Measurements from ENCODE around the gene FASTKD2. TPM values are rescaled to one million over a fixed set of nuclear protein-coding genes. Genes with fewer than 3 reads are reported as not detected.

Gene FASTKD2
- total and polyA plus RNA-seq, 8 donors = 7.4 to 53.8 (median 11.9) TPM

DNA sequence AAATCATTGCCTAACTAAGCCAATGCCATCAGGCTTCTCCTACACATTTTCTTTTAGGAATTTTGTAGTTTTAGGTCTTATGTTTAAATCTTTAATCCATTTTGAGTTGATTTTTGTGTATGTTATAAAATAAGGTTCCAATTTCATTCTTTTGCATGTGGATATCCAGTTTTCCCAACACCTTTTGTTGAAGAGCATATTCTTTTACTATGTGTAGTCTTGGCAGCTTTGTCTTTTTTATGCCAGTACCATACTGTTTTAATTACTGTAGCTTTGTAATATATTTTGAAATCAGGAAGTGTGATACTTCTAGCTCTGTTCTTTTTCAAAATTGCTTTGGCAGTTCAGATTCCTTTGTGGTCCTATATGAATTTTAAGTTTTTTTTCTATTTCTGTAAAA is 11.0 kb downstream of the FASTKD2 start:
- Histone ChIP-seq H3K4me1 (peaks cover 0 to 5% (median 0%) of the 10 kb centered on the region in 4 donors), H3K9me3 (peaks cover 0 to 17% (median 5%) of the 10 kb centered on the region in 4 donors), H3K27me3 (no peaks in the 10 kb centered on the region), H3K36me3 (peaks cover 28 to 99% (median 94%) of the 10 kb centered on the region in 4 donors), H3K4me3 (no peak overlapping the region), H3K27ac (no peak overlapping the region)
- DNase-seq = no peak
- TF ChIP-seq EP300 (IDR thresholded peaks at IDR 0.05) = no peak
- TF ChIP-seq POLR2AphosphoS5 (IDR thresholded peaks at IDR 0.05) = no peak
- TF ChIP-seq POLR2A (IDR thresholded peaks at IDR 0.05) = no peak
- TF ChIP-seq CTCF (IDR thresholded peaks at IDR 0.05) = no peak
- intact Hi-C loops (cut with DNase I; ENCODE audit: low total_unique reads) = no loop called here

GRCh38 chr2:206780671-206781070 is 15.3 kb downstream of the FASTKD2 start:
- TF ChIP-seq EP300 (IDR thresholded peaks at IDR 0.05) (no peak), CTCF (IDR thresholded peaks at IDR 0.05) (no peak), POLR2A (IDR thresholded peaks at IDR 0.05) (no peak), POLR2AphosphoS5 (IDR thresholded peaks at IDR 0.05) (no peak)
- Histone ChIP-seq H3K4me1 (no peaks in the 10 kb centered on the region), H3K27ac (no peak overlapping the region), H3K36me3 (peaks cover 38 to 100% (median 93%) of the 10 kb centered on the region in 4 donors), H3K4me3 (no peak overlapping the region), H3K27me3 (no peaks in the 10 kb centered on the region), H3K9me3 (peaks cover 0 to 17% (median 5%) of the 10 kb centered on the region in 4 donors)
- intact Hi-C loops (cut with DNase I; ENCODE audit: low total_unique reads) = no loop called here
- DNase-seq = no peak
- WGBS, 5 donors = 95 to 100% (median 97%) methylated on average over 2 of the region's 2 CpGs

DNA sequence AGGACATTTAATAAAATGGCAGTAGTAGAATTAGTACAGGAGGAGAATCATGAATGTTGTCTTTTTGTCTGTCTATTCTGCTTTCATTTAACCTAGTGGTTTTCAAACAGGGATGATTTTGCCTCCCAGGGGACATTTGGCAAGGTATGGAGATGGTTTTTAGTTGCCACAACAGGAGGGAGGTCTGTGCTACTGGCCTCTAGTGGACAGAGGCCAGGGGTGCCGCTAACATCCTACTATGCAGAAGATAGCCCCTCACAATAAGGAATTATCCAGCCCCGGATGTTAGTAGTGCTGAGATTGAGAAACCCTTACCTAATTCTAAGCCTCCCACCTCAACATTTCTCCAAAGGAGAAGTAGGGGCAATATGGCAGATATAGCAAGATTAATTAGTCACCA is 18.3 kb downstream of the FASTKD2 start:
- 64 to 82% (median 69%) methylated on average over 2 of the region's 2 CpGs for WGBS, 5 donors
- TF ChIP-seq POLR2AphosphoS5 (IDR thresholded peaks at IDR 0.05) (no peak), CTCF (IDR thresholded peaks at IDR 0.05) (peak in 2 of 7 experiments; percentile 13 to 19)
- no peak for DNase-seq
- intact Hi-C loops (cut with DNase I; ENCODE audit: low total_unique reads) = no loop called here
- Histone ChIP-seq H3K9me3 (peaks cover 0 to 9% (median 2%) of the 10 kb centered on the region in 4 donors), H3K4me1 (no peaks in the 10 kb centered on the region), H3K36me3 (peaks cover 55 to 100% (median 95%) of the 10 kb centered on the region in 4 donors), H3K27ac (no peak overlapping the region), H3K4me3 (no peak overlapping the region), H3K27me3 (no peaks in the 10 kb centered on the region)

GRCh38 chr2:206784559-206785353 is 19.4 kb downstream of the FASTKD2 start:
- intact Hi-C loops (cut with DNase I; ENCODE audit: low total_unique reads) = no loop called here
- Histone ChIP-seq H3K36me3 (peaks cover 55 to 100% (median 95%) of the 10 kb centered on the region in 4 donors), H3K9me3 (peaks cover 0 to 9% (median 2%) of the 10 kb centered on the region in 4 donors), H3K27me3 (no peaks in the 10 kb centered on the region), H3K4me1 (no peaks in the 10 kb centered on the region), H3K27ac (no peak overlapping the region), H3K4me3 (no peak overlapping the region)
- TF ChIP-seq POLR2AphosphoS5 (IDR thresholded peaks at IDR 0.05) = no peak
- TF ChIP-seq EP300 (IDR thresholded peaks at IDR 0.05) = no peak
- TF ChIP-seq CTCF (IDR thresholded peaks at IDR 0.05) = no peak
- no peak for TF ChIP-seq POLR2A (IDR thresholded peaks at IDR 0.05)
- WGBS, 5 donors = 86 to 89% (median 88%) methylated on average over 7 of the region's 7 CpGs
- no peak for DNase-seq

All from stomach (tissue), 9 donors.